HG02759 (cell line): ENCODE results near the gene MYO1G.
"Not testable (repeated sequence)": the region's sequence is repeated elsewhere in the genome, so short reads cannot be mapped to it uniquely, and the experiment has no call there.

ENCODE experiments used
- ATAC-seq: cut with Tn5 transposase; IDR thresholded peaks from one replicate; pipeline ENCODE4 v1.9.1; 2021; ENCODE audit warnings: mild to moderate bottlenecking, moderate library complexity; ENCODE audit not compliant: unreplicated experiment

Gene MYO1G

DNA sequence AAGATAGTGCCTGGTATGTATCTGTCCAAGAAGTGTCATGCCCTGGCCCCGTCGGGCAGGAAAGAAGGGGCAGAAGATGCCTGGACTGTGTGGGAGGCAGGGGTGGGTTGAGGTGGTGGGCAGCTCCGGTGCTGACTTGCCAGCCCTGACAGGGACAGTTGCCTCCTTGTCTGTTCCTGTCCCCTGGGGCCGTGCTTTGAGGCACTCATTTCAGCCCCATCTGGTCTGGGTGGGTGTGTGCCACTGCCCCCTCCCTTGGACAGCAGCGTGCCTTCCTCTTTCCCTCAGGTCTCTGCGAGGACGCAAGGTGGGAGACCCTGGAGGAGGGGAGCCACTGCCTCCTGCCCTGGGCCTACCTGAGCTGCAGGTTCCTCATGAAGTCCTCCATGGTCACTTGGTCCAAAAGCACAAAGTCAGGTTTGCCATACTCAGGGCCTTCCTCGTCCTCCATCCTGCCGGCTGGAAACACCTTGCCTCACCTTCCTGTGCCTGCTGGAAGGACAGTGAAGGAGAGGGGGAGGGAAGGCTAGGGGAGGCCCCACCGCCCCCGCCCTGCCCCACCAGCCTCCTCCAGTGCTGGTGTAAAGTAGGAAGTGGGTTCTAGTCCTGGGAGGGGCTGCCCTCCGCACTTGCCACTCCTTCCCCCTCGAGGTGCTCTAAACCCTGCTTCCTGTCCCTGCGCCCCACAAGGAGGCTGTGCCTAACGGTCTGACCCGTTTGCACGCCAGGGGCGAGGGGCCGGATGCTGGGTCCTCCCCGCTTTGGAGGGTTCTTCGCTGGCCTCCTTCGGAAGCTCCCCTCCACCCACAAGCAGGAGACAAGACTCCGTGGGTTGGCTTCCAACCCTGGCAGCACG lies at the start of gene MYO1G:
Gene MYO1G (minus strand): TSS at position 505 of the 856 bp plus-strand sequence. CDS start 54 bp downstream, at position 451.
- ATAC-seq, result peak; percentile 70

DNA sequence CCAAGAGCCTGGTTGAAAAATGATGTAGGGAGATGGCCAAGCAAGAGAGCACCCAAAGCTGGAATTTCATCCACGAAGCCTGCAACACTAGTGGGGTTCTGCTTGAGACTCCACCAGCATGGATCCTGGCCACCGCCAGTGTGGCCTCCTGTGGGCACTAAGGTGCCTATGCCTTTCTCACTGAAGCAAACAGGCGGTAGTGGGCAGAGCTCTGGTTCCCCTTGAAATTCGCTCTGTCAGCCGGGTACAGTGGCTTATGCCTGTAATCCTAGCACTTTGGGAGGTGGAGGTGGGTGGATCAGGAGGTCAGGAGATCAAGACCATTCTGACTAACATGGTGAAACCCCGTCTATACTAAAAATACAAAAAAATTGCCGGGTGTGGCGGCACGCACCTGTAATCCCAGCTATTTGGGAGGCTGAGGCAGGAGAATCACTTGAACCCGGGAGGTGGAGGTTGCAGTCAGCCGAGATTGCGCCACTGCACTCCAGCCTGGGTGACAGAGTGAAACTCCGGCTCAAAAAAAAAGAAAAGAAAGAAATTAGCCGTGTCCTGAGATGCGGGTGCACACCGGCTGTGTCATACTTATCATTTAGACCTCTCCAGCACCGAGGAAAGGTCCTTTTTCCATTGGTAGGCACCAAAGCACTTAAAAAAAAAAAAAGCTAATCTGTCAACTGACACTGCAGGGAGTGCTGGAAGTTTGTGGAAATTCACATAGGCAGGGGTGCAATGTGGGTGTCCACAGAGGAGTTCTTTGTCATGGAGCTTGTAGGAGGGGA lies 49.5 kb upstream of the MYO1G start:
- no peak for ATAC-seq

DNA sequence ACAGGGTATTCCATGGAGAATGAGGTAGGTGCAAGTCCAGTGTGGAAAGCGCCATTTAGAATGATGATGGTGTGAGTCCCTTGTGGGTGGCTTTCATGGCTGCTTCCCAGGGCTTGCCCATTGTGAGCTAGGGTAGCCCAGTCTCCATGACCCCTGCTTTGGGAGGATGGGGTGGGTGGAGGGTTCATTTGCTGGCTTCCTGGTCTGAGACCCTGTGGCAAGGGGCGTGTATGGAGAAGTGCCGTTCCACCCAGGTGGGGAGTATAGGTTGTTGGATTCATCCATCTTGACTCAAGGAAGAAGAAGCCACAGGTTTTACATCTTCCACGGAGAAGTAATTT lies 48.9 kb upstream of the MYO1G start:
- ATAC-seq, result peak; percentile 27

DNA sequence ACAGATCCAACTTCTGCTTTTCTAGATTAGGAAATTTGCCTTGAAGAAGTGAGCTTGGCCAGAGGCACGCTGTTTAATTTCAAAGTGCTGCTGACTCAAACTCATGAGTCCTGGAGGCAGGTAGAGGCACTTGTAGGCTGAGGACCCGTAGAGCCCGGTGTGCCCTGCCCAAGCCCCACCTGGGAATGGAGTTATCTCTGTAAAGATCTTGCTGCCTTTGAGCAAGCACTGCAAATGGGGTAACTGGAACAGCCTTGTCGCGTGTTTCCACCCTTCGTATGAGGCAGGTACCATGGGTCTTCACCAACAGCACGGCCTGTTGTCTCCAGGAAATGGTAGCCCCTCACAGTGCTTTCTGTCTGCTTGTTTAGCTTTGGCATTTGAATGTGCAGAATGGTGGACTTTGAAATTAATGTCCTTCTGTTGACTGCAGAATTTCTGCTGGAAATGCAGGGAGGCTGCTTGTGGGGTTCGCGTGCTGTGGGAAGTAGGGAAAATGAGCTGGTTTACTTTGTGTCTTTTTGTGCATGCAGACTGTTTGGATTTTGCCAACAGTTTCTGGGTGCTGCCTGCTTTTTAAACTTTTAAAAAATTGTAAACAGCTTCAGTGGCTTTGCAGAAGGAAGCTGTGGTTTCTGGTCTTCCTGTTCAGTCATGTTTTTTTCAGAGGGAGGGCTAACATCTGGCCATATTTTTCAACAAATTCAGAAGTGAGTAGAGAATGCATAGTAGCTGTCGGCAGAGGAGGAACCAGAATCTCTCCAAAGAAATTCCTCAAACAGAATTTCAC lies 48.4 kb upstream of the MYO1G start:
- ATAC-seq, result peak; percentile 49

DNA sequence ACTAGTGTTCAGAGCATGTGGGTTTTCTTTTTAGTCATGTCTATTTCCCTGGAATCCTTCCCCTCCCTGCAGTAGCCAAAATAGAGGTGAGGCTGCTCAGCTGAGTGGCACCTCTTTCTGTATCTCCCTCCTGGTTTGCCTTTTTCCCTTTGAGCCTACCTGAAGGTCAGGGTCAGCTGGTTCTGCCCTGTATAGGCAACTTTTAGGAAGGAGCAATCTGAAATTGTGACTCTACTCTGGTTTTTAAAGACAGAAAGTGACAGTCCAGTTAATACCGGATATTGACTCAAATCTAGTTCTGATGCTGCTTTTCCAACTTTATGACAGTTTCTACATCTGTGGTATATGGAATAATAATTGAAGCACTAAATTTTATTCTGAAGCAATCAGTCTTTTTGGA lies 47.2 kb upstream of the MYO1G start:
- no peak for ATAC-seq

DNA sequence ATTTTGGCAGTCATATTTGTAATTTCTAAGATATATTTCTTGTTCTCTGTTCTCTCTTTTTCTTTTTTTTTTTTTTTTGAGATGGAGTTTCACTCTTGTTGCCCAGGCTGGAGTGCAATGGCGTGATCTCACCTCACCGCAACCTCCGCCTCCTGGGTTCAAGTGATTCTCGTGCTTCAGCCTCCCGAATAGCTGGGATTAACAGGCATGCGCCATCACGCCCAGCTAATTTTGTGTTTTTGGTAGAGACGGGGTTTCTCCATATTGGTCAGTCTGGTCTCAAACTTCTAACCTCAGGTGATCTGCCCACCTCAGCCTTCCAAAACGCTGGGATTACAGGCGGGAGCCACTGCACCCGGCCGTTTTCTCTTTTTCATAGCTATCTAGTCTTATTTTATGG lies 46.7 kb upstream of the MYO1G start:
- ATAC-seq, result not testable (repeated sequence)

DNA sequence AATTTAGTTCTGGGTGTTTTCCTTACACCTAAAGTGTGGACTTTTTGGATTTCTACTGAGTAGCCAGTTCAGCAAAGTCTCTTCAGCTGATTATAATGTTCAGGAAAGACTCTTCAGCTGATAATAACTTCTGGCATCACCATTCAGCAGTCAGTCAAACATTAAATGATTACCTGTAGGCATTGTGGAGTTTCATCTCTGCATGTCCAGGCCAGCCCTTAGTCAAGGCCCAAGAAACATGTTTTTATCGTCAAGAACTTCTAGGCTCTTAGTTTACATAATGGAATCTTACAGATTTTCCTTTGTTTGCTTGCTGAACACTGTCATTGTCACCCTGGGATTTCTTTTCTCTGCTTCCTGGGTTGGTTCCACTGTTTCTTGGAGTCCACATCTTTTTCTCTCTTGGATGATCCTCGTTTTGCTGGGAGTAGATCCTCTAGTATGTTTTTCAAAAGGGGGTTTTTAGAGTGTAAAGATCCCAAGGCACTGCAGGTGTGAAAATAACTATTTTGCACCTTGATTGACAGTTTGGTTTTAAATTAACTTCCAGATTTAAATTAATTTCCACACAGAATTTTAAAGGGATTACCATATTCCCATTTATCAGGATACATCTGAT lies 45.4 kb upstream of the MYO1G start:
- no peak for ATAC-seq

DNA sequence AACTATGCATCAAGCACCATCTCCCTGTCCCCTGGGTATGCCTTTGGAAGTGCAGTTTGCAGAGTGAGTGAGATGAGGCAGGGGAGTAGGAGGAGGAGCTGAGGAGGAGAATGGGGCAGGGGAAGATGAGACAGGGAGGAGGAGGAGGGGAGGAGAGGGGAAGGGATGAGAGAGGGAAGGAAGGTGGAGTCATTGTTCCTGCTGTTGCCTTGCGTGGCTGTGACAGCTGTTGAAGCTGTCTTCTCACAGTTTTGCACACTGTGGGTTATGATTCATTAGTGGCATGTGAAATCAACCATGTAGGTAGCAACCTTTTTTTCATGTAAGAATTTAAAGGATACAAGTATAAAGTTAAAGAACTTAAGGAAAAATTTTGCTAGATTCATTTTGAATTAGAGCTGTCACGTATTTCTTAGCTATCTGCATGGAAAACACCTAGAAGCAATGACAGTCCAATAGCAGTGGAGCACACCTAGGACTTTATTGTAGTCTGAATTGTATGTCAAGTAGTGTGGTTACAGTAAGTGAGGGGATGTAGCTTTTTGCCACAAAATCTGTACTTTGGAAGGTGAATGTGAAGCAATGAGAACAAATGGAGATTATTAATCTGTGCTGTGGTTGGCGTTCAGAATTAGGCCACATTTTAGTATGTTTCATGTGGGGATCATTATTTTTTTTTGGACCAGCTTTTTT lies 42.9 kb upstream of the MYO1G start:
- peak; percentile 82 for ATAC-seq

DNA sequence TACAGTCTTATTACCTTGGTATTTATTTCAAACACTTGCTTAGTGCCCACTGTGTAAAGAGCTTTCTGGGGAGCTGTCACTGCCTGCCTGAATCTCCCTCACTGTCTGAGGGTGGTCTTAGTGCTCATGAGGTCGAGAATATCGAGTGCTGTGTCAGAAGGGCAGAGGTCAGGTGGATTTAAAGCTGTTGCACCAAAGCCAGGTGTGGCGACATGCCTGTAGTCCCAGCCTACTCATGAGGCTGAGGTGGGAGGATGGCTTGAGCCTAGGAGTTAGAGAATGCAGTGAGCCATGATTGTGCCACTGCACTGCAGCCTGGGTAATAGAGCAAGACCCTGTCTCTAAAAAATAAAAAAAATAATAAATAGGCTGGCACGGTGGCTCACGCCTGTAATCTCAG lies 42.1 kb upstream of the MYO1G start:
- ATAC-seq, result no peak

DNA sequence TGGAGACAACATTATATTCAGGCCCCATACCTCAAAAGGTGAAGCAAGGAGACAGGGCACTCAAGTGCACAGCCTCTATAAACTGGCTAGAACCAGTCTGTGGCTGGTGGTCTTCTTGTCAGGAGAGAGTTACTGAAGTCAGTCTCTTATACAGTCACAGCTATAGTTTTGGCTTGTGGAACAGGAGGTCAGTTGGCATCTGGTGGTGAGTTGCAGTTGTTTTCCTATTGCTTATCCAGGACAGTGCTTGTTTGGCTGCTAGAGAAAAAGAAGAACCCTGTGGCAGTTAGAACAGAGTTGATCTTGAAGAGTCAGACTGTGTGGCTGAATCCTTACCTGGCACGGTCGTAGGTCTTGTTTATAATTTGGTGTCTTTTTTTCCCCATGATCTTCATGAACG lies 38.4 kb upstream of the MYO1G start:
- ATAC-seq, result no peak

DNA sequence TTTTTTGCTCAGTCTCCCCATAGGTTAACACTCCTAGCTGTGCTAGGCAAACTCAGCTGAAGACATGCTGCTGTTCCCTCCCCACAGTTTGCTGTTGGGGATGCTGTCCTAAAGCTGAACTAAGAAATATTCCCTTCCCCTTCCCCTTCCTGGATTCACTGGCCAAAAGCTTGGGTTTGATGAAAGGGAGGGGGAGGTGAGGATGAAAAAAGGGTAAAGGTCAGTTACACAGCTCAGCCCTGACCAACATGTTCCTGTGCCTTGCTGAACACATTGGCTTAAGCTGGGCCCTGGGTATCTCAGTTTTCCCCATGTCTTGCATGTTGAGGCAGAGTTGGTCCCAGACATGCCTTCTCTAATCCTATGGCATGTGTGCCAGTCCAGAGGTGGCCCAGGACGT lies 36.5 kb upstream of the MYO1G start:
- no peak for ATAC-seq

DNA sequence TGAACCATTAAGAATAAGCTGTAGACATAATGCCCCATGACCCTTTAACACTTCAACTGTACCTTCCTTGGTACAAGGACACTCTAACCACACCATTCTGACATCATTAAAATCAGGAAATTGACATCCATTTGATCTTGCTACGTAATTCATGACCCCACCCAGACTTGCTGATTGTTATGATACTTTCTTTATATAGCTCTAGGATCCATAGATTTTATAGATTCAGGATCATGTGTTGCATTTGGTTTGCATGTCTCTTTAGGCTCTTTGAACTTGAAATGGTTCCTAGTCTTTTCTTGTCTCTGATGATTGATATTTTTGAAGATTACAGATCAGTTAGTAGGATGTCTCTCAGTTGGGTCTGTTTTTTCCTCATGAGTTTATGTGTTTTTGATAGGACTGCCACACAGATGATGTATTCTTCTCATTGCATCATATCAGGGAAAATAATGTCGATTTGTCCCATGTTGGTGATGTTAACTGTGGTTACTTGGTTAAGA lies 34.7 kb upstream of the MYO1G start:
- ATAC-seq, result no peak

DNA sequence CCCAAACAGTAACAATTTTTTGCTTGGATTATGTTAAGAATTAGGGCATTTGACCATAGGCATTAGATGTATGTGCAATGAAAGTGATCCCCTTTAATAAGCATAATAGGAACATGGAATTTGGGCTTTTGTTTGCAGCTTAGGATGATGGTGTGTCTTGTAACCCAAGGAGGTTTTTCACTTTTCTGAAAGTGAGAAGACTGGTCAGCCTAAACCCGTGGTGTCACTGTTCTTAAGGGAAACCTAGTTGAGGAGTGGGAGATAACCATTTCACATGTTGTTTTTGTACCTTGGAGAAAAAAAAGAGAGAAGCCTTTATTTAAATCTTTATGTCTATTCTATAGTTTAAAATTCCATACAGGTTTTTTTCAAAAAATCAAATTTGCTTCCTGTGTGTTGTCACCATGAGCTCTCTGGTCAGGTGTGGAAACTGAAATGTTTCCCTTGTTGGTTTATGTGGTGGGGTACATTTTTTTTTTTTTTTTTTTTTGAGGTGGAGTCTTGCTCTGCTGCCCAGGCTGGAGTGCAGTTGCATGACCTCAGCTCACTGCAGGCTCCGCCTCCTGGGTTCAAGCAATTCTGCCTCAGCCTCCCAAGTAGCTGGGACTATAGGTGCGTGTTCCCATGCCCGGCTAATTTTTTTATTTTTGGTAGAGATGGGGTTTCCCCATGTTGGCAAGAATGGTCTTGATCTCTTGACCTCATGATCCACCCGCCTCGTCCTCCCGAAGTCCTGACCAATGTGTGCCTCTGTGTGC lies 28.9 kb upstream of the MYO1G start:
- peak; percentile 65 for ATAC-seq

DNA sequence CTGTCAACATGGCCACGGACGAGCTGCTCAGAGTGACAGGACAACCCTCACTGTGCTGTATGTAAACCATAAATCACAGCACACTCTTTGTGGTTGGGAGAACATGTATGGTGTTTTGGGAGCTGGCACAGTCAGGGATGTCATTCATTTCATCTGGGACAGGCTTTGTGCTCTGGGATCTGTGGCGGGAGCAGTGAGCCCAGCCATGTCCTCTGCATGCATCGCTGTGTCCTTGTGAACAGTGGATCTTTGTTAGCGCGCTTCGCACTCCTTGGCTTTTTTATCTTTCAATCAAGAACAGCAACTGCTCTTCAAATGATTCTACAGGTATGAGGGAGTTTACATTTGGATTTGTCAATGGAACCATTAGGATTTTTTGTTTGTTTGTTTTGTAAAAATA lies 28.3 kb upstream of the MYO1G start:
- no peak for ATAC-seq

DNA sequence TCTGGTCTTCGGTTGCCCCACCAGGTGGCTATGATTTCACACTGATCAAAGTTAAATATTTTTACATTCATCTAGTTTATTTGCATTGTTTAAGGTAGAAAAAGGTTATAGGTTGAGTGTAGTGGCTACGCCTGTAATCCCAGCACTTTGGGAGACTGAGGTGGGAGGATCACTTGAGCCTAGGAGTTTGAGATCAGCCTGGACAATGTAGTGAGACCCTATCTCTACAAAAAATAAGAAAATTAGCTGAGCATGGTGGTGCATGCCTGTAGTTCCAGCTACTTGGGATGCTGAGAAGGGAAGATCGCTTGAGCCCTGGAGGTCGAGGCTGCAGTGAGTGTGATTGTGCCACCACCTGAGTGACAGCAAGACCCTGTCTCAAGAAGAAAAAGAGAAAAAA lies 25.0 kb upstream of the MYO1G start:
- ATAC-seq, result no peak

DNA sequence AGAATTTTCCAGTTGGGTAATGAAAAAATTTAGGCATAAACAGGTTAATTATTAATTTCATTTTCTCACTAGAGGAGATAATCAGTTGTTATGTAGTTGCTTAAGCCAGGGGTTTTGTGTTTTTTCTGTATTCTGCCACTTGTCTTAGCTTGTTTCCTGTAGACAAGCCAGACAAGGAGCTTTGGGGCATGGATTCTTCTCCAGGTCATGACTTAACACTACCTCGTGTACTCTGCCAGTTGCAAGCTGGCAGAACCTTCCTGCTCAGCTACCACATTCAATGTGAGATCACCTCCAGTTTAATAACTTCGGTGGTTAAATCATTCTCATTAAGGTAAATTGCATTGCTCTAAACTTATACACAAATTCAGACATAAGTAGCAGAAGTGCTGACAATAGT lies 23.0 kb upstream of the MYO1G start:
- no peak for ATAC-seq

DNA sequence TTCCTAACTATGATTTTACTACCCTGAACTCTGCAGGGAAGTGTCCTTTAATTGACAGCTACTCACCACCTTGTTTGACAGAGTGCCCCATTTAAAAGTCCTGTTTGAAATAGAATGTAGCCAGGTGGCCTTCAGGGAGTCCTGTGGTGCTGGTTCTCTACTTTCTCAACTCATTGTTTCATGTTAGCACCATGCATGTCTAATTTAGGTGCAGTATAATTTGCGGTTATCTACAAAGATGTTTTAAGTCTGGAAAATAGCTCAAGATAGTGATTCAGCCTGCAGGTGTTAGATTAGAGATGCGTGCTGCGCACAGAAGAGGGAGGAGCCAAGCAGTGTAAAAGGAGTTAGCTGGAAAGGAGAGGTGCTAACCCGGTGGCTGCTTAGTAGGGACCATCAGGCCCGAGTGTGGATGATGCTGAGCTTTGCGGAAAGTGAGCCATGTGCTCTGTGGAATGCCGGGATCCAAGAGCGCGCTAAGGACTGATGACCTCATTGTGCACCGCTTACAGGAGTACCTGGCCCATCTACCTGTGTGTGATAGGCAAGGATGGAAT lies 22.4 kb upstream of the MYO1G start:
- ATAC-seq, result peak; percentile 32

DNA sequence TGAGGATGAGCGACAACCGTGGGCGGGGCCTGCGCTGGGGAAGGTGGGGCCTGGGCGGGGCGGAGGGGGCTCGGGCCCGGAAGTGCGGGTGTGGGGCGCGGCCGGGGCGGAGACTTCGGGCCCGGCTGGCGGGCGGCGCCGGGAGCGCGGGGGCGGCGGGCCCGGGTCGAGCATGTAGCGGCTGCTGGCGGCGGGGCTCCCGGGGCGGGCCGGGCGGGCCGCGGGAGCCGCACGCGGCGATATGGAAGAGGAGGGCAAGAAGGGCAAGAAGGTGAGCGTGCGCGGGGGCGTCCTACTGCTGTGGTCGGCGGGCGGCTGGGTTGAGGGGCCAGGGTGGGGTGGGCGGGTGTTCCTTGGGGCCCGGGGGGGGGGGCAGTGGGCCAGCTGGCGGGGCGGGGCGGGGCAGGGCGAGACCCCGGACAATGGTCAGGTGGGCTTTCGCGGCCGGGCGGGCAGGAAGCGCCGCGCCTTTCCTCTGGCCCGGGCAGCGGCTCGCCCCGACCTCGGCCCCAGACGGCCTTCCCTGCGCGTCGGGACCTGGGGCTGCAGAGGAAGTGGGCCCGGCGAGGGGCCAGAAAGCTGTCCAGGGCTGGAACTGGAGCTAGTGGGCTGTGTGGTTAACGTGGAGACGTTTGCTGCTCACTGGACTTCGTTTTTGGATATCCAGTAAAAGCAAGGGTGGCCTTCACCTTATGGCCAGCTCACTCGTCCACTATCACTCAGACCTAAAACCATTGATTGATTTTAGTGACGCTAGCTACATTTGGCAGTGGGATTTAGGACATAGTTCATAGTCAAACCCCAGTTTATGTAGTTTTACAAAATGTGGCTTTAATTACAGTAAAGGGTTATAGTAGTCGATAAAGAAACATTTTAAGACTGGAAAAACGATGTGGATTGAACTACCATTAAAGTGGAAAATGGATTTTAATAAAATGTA lies 21.5 kb upstream of the MYO1G start, which contains the start of gene CCM2:
Gene CCM2 (plus strand): TSS at position 109 of the 940 bp plus-strand sequence. CDS start 133 bp downstream, at position 242.
- peak; percentile 6 for ATAC-seq
